Mesothelial cell of epicardium (in vitro differentiated cells): ENCODE data around the gene CGNL1. TPM values are rescaled to one million over a fixed set of nuclear protein-coding genes. Genes with fewer than 3 reads are reported as not detected.

Experiments
- DNase-seq, 2 experiments: peaks; one replicate each; pipeline ENCODE4 v3.0.0; 2021; ENCODE audit warnings: low spot score in 2 of 2; ENCODE audit not compliant: unreplicated experiment in 2 of 2
- H3K27ac Mint-ChIP-seq: 2 replicates; pipeline ENCODE4 v1.8.0; 2021; ENCODE audit warnings: mixed read lengths
- H3K27me3 Mint-ChIP-seq: 2 replicates; pipeline ENCODE4 v1.8.0; 2021; ENCODE audit warnings: low read depth, mixed read lengths
- H3K36me3 Mint-ChIP-seq: 2 replicates; pipeline ENCODE4 v1.8.0; 2021; ENCODE audit warnings: mixed read lengths
- H3K4me1 Mint-ChIP-seq: 2 replicates; pipeline ENCODE4 v1.8.0; 2021; ENCODE audit warnings: mixed read lengths
- H3K4me3 Mint-ChIP-seq: 2 replicates; pipeline ENCODE4 v1.8.0; 2021; ENCODE audit warnings: mild to moderate bottlenecking, moderate library complexity, mixed read lengths
- H3K9me3 Mint-ChIP-seq: 2 replicates; pipeline ENCODE4 v1.8.0; 2021; ENCODE audit warnings: mixed read lengths
- total RNA-seq: library from RNA; stranded (reverse); gene quantifications from 3 replicates; pipeline ENCODE4 v1.2.1, GENCODE V29; 2021
- TF ChIP-seq, protein P1 (sequence below): fragments of 200-600 bp; sonication (generic); IDR thresholded peaks from one replicate; pipeline ENCODE4 v1.5.0; 2021; ENCODE audit warnings: antibody characterized with exemption; ENCODE audit not compliant: unreplicated experiment

The CGNL1 gene
- total RNA-seq, 1 donor from 2014 or later = 34.1 TPM

DNA sequence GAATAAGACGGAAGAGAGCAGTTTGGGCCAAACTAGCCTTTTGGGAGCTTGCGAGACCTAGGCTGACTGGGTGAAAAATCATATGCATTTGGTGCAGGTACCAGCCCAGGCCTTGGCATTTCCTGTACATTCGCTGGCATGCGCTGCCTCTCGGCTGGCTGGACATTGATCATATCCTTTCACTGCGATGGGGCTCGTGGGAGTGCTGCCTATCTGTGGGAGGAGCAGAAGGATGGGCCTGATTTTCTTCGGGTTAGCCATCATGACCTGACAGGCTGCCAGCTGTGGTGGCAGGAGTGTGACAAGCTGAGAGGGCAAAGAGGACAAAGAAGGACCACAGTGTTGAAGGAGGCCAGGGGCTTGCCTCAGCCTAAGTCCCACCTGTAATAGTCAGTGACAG lies 14.3 kb downstream of the CGNL1 start:
- Mint-ChIP-seq H3K4me3 (no peak overlapping the region), H3K4me1 (peaks cover 54% of the 10 kb centered on the region), H3K27ac (no peak overlapping the region), H3K27me3 (no peaks in the 10 kb centered on the region), H3K36me3 (no peaks in the 10 kb centered on the region), H3K9me3 (no peaks in the 10 kb centered on the region)
- no peak for DNase-seq
- TF ChIP-seq, protein P1, sequence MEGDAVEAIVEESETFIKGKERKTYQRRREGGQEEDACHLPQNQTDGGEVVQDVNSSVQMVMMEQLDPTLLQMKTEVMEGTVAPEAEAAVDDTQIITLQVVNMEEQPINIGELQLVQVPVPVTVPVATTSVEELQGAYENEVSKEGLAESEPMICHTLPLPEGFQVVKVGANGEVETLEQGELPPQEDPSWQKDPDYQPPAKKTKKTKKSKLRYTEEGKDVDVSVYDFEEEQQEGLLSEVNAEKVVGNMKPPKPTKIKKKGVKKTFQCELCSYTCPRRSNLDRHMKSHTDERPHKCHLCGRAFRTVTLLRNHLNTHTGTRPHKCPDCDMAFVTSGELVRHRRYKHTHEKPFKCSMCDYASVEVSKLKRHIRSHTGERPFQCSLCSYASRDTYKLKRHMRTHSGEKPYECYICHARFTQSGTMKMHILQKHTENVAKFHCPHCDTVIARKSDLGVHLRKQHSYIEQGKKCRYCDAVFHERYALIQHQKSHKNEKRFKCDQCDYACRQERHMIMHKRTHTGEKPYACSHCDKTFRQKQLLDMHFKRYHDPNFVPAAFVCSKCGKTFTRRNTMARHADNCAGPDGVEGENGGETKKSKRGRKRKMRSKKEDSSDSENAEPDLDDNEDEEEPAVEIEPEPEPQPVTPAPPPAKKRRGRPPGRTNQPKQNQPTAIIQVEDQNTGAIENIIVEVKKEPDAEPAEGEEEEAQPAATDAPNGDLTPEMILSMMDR = no peak

DNA sequence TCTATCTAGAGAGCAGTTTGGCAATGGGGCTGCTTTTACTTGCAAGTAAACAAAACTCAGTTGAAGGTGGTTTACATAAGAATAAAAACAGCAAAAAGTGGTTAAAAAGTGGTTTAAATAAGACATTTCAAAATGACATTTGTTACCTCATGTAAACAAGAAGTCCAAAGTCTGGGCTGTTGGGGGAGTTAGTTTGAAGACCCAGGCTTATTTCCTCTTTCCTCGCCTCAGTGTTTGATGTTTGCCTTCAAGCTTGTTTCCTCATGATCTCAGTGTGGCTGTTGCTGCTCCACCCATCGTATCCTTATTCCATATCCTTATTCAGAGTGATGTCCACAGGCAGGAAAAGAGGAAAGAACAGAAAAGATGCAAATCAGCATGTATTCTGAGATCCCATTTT lies 15.2 kb downstream of the CGNL1 start:
- Mint-ChIP-seq H3K4me3 (no peak overlapping the region), H3K4me1 (peaks cover 45% of the 10 kb centered on the region), H3K27me3 (no peaks in the 10 kb centered on the region), H3K27ac (no peak overlapping the region), H3K9me3 (no peaks in the 10 kb centered on the region), H3K36me3 (no peaks in the 10 kb centered on the region)
- TF ChIP-seq, protein P1 = no peak
- no peak for DNase-seq

DNA sequence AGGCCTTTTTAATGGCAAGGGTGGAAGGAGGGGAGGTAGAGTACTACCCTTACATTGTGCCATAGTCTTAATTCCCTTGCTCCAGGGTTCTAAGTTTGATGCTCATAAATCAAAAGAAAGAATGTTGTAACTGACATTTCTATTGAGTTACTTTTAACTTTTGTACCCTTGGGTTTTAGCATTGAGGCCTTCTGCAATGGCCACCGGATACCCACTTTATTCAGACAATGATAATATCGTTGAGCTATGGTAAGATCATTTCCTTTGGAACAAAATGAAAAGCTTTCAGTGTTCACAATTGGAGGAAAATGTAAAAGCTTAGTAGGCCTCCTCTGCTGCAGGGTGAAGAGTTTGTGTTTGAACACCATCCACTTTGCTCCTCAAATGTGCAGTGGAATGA lies 16.8 kb downstream of the CGNL1 start:
- H3K9me3 Mint-ChIP-seq = no peaks in the 10 kb centered on the region
- H3K27ac Mint-ChIP-seq = no peak overlapping the region

DNA sequence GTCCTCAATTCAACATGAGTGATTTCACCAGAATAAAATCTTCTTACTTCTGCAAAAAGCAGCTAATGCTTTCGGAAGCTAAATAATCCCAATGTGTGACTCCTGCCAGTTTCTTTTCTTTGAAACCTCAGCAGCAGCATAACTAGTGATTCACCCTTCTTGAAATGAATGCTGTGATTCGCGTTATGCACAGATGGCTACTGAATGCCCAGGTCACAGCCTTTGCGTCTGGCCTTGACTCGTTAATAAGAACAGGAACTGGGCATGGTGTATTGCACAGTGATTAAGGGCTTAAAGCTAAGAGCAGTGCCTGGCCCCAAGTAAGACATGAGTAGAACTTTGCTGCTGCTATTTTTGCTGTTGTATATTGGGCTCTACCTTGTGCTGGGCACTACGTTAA lies 19.0 kb downstream of the CGNL1 start:
- Mint-ChIP-seq H3K27ac (no peak overlapping the region), H3K9me3 (no peaks in the 10 kb centered on the region)

More for the DNA sequence above, 16.8 kb downstream of the CGNL1 start:
- no peaks in the 10 kb centered on the region for H3K27me3 Mint-ChIP-seq
- TF ChIP-seq, protein P1 = no peak
- no peak for DNase-seq
- peaks cover 30% of the 10 kb centered on the region for H3K4me1 Mint-ChIP-seq
- peaks cover 4% of the 10 kb centered on the region for H3K36me3 Mint-ChIP-seq
- H3K4me3 Mint-ChIP-seq = no peak overlapping the region

DNA sequence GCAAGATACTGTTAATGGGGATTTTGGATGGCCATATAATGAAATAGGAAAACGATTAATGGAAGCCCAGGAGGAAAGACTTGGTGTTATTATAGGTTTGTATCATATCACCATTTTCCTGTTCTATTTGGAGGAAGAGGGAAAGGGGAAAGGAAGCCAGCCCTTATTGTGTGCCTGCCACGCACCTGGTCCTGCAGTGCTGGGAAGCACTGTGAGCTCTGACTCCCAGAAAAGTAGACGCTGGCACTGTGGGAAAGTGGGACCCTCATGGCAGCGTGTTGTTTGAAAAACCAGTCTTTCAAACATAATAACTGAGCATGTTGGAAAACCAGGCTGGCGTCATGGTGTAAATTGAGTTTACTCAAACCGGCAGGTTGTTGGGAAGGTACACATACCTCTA lies 22.0 kb downstream of the CGNL1 start:
- no peaks in the 10 kb centered on the region for H3K27me3 Mint-ChIP-seq
- no peak for DNase-seq
- TF ChIP-seq, protein P1 = no peak
- peaks cover 6% of the 10 kb centered on the region for H3K9me3 Mint-ChIP-seq
- no peak overlapping the region for H3K27ac Mint-ChIP-seq
- no peak overlapping the region for H3K4me3 Mint-ChIP-seq
- peaks cover 4% of the 10 kb centered on the region for H3K36me3 Mint-ChIP-seq
- H3K4me1 Mint-ChIP-seq = peaks cover 8% of the 10 kb centered on the region

More for the DNA sequence above, 19.0 kb downstream of the CGNL1 start:
- no peaks in the 10 kb centered on the region for H3K27me3 Mint-ChIP-seq
- TF ChIP-seq, protein P1 = no peak
- peaks cover 15% of the 10 kb centered on the region for H3K4me1 Mint-ChIP-seq
- DNase-seq = no peak
- peaks cover 4% of the 10 kb centered on the region for H3K36me3 Mint-ChIP-seq
- no peak overlapping the region for H3K4me3 Mint-ChIP-seq

DNA sequence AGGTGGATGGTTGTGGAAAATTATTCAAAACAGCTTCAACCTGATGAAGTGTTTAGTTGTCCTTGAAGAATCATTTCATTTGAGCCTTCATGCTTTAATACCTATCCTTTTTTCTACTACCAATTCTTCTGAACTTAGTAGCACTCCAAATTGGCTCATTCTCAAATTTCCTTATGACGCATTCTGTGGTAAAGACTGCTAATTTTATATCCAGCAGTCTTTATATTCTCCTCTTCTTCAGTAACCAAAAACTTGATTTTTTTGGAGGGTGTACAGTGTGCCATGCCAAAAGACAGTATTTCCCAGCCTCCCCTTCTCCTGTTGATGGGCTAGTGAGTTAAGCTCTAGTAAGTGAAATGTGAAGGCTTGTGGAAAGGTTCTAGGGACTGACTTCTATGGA lies 25.2 kb downstream of the CGNL1 start:
- no peaks in the 10 kb centered on the region for H3K27me3 Mint-ChIP-seq
- peaks cover 4% of the 10 kb centered on the region for H3K36me3 Mint-ChIP-seq
- peaks cover 6% of the 10 kb centered on the region for H3K9me3 Mint-ChIP-seq
- TF ChIP-seq, protein P1 = no peak
- H3K27ac Mint-ChIP-seq = no peak overlapping the region
- peaks cover 35% of the 10 kb centered on the region for H3K4me1 Mint-ChIP-seq
- H3K4me3 Mint-ChIP-seq = no peak overlapping the region
- no peak for DNase-seq
